Measurements from ENCODE around the gene IFI35. TPM values are rescaled to one million over a fixed set of nuclear protein-coding genes. Genes with fewer than 3 reads are reported as not detected.
"Not testable (repeated sequence)": the region's sequence is repeated elsewhere in the genome, so short reads cannot be mapped to it uniquely, and the experiment has no call there.

The IFI35 gene
- total and polyA plus RNA-seq, 9 of the 15 experiments (the other 6 are each of a cell fraction or from before 2014, with no cell fraction given) = 4.4 to 13.1 (median 10.2) TPM

DNA sequence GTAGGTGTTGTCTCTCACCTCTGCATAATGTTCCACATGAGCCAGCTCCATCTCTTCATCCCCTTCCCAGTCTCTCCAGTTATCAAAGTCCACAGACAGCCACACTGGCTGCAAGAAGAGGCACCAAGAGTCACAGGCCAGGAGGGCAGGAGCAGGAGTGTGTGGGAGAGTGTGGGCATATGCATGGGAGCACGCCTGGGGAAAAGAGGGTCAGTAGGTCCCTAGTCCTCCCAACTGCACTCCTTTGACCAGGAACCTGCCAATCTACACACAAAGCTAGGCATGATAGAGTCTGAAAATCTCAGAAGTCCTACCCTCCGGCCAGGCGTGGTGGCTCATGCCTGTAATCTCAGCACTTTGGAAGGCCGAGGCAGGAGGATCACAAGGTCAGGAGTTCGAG, 35.0 kb upstream of the IFI35 start (continued):
- TF ChIP-seq NRF1 (conservative IDR thresholded peaks at IDR 0.05 in 1 of 2, IDR thresholded peaks at IDR 0.05 in 1 of 2) (no peak), ESRRA (IDR thresholded peaks at IDR 0.05; ENCODE audit: borderline replicate concordance, low read depth) (no peak), ZNF3 (CRISPR knock-in tag; IDR thresholded peaks at IDR 0.05) (no peak), TCF7L2 (IDR thresholded peaks at IDR 0.05; ENCODE audit: low read depth, low read length) (no peak), NR3C1 (CRISPR knock-in tag; IDR thresholded peaks at IDR 0.05) (no peak), DLX4 (CRISPR knock-in tag; IDR thresholded peaks at IDR 0.05) (no peak), HMGN3 (IDR thresholded peaks at IDR 0.05; ENCODE audit: borderline replicate concordance, extremely low read depth, insufficient read length, low read depth, low read length) (no peak), LEF1 (IDR thresholded peaks at IDR 0.05) (no peak), XRCC3 (IDR thresholded peaks at IDR 0.05) (no peak)

GRCh38 chr17:42973323-42973722, 33.3 kb upstream of the IFI35 start:
- H3K9me1 ChIP-seq (ENCODE audit: control insufficient read depth, insufficient read depth, low read length); H4K20me1 ChIP-seq (replicated peaks; ENCODE audit: control insufficient read depth, insufficient read depth, low read length); CTCF ChIA-PET (ENCODE audit: low intra/inter-chr PET ratio); H3K36me3 ChIP-seq (ENCODE audit: control insufficient read depth, insufficient read depth, low read length); FAIRE-seq; H3K79me2 ChIP-seq (ENCODE audit: control insufficient read depth, insufficient read depth, low read length); H3K27me3 ChIP-seq (ENCODE audit: control insufficient read depth in 2 of 2, insufficient read depth in 2 of 2, low read length in 2 of 2); ATAC-seq; H3K9me3 ChIP-seq (replicated peaks; ENCODE audit: control insufficient read depth, insufficient read depth, low read depth, low read length); intact Hi-C loops (cut with micrococcal nuclease); H3K9ac ChIP-seq (ENCODE audit: insufficient read depth in 1 of 2, low read depth in 2 of 2, low read length in 2 of 2); in situ Hi-C loops (cut with MboI); DNase-seq (ENCODE audit: extremely low read depth in 1 of 4, low spot score in 3 of 4); H3K4me3 ChIP-seq; H3K27ac ChIP-seq (ENCODE audit: extremely low read depth, low read depth, low read length); H2AFZ ChIP-seq (ENCODE audit: low read depth, low read length); POLR2A ChIA-PET; BruUV-seq (replicated peaks); H3K4me2 ChIP-seq (ENCODE audit: insufficient read depth, low read length); H3K4me1 ChIP-seq (replicated peaks in 1 of 2; ENCODE audit: control insufficient read depth in 2 of 2, insufficient read depth in 2 of 2, low read length in 2 of 2): not testable (repeated sequence)
- 80% methylated on average over 1 of the region's 18 CpGs for WGBS (ENCODE audit: insufficient coverage, low coverage, missing lambda C conversion rate)
